Activated effector memory CD4-positive, alpha-beta T cell treated with anti-CD3 and anti-CD28 coated beads, Interleukin-2, amount 50 U/mL, for 16 hours (primary cell): ENCODE data around the gene MYO16.

Source experiments
- DNase-seq: peaks from one replicate; pipeline ENCODE4 v3.0.0-alpha.2; 2020

MYO16 gene

DNA sequence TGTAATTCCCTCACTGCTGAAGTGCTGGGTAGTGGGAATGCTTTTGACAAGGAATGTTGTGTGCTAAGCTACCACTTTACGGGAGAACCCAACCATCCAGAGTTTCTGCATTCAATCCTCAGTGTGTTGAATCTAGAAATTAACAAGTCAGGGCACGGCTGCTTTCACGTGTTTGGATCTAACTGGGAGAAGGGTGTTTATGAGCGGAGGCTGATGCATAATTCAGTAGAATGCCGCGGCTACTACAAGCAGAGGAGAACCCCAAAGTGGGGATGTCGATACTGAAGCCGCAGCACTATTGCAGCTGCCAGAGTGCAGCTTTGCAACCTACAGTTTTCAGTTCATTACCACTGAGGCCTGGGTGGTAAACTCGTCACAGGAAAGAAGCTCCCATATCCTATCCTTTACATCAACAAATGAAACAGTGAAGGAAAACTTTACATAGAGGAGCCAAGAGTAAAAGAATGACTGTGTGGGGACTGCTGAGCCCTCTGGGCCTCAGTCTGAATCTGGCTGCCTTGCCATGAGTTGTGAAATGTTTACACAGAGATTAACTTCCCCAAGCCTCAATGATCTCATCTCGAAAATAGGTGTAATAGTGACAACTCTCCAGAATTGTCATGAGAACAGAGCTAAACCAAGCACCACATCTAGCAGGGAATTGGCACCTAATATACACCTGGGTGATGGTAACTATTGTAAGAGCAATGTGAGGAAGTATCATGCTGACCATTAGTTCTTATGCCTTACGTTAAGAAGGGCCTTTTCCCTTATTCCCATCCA is 531.7 kb downstream of the MYO16 start:
- DNase-seq: no peak

DNA sequence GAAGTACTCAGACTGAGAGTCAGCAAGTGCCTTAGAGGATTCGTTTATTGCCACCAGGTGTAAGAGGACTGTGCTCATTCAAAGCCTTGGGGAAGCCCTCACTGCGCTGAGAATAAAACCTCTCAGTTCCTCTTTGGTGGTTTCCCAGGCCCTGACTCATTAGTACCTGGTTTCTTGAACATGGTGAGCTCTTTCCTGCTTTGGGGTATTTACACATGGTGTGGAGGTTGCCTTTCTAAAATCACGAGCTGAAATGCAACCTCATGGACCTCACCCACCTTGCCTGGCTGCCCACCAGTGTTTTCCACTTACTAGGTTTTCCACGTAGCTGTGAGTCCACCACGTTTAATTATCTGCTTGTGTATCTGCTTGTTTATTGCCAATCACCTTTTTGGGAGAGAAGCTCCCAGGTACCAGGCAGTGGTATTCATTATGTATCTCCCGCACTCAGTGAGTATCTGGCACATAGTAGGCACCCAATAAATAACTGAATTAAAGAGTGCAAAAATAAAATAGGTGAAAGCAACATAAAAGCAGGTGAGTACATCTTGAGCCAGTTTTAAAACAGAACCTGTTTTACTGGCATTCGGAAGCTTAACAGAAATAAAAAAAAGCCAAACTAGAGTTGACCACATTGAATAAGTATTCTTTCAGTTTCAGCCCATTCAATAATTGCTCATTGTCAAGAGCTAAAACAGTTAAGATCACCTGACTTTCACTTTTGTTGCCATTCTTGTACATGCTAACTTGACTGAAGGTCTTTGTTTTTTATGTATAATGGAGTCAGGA is 533.0 kb downstream of the MYO16 start:
- no peak for DNase-seq

DNA sequence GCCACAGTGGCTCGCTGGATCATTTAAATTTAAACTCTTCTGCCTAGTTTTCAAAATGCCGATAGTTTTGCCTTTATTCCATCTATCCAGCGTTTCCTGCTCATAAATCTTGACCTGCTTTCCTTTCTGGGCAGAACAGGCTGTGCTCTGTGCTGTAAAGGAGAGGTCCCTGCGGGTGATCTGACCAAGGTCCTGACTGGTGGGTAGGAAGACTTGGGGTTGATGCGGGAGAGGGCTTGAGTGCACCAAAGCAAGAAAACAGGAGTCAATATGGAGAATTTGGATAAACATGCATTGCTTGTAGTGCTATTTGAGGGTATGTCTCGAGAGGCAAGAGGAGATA is 533.6 kb downstream of the MYO16 start:
- DNase-seq: no peak

DNA sequence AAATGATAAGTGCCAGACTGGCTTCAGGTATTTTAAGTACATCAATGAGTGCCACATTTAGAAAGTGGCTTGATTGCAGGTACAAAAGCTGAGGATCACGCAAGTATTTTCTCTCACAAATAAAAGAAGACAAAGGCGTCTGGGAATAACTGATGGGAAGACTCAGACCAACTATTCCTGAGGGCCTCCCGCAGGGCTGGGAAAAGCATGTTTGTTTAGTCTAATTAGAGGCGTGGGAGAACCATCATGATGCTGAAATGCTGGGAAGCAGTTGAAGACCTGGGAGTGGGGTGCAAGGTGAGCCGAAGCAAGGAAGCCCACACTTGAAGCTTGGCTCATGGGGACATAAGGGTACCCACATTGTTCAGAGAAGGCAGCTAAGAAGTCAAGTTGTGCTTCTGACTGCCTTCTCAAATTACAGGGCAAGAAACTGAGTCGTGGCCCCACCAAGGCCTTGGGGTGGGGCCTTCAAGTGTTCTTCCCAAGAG is 536.0 kb downstream of the MYO16 start:
- DNase-seq: no peak

- DNase-seq: no peak
These were observed 537.4 kb downstream of the MYO16 start for GRCh38 chr13:109166804-109167203.

- DNase-seq: no peak
These were observed 542.7 kb downstream of the MYO16 start for GRCh38 chr13:109172136-109172535.

- DNase-seq: no peak
These were observed 546.3 kb downstream of the MYO16 start for GRCh38 chr13:109175666-109176065.

DNA sequence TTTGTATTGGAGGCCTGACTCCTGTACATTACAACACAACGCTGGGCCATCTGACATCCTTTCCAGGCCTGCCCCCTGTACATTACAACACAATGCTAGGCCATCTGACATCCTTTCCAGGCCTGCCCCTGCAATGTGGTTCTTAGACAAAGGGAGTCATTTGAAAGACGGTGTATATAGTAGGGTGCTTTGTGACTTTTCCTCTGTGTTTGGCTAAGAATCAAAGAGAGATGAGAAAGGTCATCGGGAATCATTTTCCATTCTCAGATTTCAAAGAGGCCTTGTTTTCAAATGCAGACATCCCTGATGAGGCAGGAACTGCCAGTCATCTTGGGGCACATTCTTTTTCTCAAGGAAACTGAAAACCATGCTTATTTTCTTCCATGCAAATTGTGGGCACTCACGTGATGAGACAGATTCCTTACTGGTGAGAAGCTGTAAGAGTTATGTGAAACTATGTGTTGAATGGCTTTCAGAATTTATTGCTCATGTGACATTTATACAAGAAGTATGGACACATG is 551.6 kb downstream of the MYO16 start:
- DNase-seq: no peak

DNA sequence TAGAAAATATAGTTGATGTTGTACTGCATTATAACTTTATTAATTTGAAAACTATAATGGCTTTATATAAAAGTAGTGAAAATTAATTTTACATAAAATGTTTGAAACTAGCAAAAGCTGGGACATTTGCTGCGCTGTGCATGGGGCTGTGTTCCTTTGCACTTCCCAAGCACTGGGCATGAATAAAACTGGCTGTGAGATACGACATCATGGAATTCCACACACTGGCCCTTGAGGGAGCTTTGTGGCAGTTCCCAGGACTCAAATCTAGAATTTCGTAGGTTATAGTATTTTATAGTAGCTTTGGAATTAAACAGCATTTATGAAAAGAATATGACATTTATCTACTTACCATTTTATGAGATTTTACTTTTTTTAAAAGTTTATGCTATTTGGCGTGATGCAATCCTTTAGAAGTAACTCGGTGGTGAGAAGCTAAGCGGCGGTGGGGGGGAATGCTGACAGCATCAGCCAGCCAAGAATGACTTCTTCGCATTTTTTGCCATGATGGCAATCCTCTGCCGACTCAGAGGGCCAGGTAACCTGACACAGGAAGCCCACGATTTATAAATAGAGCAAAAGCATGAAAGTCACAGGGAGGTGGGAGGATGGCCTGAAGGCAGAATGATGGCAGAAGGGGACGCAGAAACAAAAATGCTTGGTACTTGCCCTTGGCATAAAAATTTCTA is 553.5 kb downstream of the MYO16 start:
- no peak for DNase-seq

DNA sequence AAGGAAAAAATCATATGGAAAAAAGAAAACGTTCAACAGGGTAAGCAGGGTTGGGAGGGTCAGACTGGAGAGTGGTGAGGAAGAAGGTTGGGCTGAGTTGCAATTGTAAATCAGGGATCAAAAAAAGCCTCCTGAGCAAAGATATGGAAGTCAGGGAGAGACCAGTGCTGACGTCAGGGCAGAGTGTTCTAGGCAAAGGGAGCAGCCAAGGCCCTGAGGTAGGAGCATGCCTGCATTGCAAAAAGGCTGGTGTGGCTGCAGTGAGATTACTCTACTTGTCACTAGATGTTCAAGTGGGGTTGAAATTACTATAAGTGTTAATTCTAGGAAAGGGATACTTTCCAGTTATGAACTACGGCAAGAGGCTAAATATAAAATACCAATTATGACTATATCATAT is 562.0 kb downstream of the MYO16 start:
- no peak for DNase-seq

DNA sequence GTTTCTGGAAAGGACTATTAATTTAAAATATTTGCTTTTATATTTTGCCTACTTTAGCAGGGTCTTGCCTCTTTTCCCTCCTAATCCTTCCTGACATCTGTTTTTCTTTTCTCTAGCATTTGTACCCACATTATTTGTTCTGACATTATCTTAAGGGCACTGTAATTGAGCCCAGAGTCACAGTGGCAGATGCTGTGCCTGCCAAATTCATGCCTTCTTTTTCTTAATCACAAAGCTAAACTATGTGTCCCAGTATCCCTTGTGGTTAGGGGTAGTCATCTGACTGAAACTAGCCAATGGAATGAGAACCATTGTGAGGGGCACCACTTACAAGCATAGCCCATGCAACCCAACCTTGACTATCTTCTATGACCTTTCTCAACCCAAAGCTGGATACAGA is 562.9 kb downstream of the MYO16 start:
- DNase-seq: no peak

DNA sequence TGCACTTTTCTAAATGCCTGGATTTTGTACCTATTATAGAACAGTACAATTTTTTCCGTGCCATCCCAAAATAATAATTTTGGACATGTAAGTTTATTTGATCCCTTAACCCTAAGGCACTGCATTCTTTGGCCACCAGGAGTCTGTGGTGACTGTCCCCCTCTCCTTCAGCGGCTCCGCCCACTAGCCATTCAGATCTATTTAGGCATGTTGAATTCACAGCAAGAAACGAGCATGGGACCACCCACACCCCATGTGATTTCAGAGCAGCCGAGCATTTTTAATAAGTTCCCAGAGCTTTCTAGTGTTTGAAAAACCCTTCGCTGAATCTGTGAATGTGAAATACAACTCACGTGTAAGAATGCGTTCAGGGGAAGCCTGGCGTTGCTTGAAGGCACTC is 567.5 kb downstream of the MYO16 start:
- DNase-seq: no peak

- DNase-seq: no peak
These were observed 569.2 kb downstream of the MYO16 start for GRCh38 chr13:109198585-109198984.

DNA sequence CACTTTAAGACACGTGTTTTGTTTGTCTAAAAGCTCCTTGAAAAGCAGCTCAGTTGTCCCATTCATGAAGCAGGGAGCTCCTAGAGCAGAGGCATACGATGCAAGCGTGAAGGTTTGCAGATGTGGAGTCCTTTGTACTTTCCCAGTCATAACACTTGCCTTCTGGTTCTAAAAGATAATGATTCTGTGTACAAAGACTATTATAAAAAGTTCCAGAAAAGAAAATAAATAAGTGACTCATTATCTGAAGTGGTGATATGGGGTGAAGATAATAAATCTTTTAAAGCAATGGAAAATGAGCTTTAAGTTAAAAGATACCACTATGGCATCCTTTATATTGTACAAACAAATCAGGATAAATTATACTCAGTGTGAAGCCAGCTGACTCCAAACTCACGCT is 569.9 kb downstream of the MYO16 start:
- DNase-seq: no peak

DNA sequence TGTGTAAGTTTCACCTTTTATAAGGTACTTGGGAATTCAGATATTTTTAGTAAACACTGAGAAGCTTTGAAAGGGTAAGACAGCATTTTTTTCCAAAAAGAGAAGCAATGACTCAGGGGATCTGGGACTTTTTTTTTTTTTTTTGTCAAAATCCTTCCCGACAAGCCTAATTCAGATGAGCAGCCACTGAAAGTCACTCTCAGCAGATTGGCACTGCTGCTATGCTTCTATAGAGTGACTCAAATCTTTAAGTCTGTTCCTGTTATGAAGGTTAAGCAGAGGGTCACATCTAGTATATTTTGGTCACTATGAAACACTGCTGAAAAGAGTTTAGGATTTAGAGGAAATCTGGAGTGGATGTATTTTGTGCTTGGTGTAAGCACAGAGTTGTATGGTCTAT is 571.1 kb downstream of the MYO16 start:
- DNase-seq: no peak

GRCh38 chr13:109203587-109203986 is 574.2 kb downstream of the MYO16 start:
- DNase-seq: no peak

DNA sequence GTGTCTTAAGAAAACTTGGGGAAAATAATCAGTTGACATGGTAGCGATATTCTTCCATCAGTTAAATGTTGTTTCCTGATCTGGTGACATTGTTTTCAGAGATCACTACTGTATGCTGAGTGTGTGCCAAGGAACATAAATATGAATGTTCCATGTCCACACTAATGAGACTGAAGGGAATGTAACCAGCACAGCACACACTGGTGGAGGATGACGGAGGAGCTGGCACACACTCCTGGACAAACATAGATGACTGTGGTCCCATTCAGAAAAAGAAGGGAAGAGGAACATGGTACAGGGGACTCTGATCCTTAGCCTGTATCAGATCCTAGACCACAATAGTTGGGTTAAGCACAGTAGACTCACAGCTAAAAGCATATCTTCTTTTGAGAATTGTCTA is 574.8 kb downstream of the MYO16 start:
- no peak for DNase-seq

DNA sequence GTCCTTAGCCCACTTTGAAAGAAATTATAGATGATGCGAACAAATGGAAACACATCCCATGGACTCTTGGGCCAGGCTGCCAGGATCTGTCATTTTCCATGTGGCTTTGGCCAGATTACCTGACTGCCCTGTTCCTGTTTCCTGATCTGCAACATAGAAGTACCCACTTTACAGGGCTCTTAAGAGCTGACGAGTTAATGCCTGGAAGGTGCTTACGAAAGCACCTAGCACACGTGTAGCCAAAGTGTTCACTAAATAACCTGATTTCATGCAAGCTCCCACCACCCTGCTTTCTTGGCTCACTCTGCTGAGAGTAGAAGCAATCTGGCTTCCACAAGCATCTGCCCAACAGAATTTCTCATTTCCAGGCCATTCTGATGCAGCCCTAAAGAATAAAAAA is 575.2 kb downstream of the MYO16 start:
- DNase-seq: no peak

GRCh38 chr13:109205315-109205714 is 575.9 kb downstream of the MYO16 start:
- no peak for DNase-seq

- no peak for DNase-seq
These were observed 577.2 kb downstream of the MYO16 start for GRCh38 chr13:109206616-109207015.

- no peak for DNase-seq
These were observed 578.2 kb downstream of the MYO16 start for GRCh38 chr13:109207622-109208021.

- DNase-seq: no peak
These were observed 579.1 kb downstream of the MYO16 start for GRCh38 chr13:109208522-109208921.

- DNase-seq: no peak
These were observed 580.1 kb downstream of the MYO16 start for GRCh38 chr13:109209526-109209925.

GRCh38 chr13:109211616-109212015 is 582.2 kb downstream of the MYO16 start:
- no peak for DNase-seq
